ENCODE results near the gene XAGE3.
"Not testable (repeated sequence)": the region's sequence is repeated elsewhere in the genome, so short reads cannot be mapped to it uniquely, and the experiment has no call there.

The XAGE3 gene

GRCh38 chrX:52867610-52868348, at the start of gene XAGE3:
TSS of gene XAGE3 (minus strand) at chrX:52868083. CDS start at chrX:52867133, 950 bp downstream.
- DNase-seq = no peak

- DNase-seq = not testable (repeated sequence)
These were observed 46.8 kb upstream of the XAGE3 start for GRCh38 chrX:52914704-52915103.

- not testable (repeated sequence) for DNase-seq
These were observed 45.8 kb upstream of the XAGE3 start for GRCh38 chrX:52913681-52914080.

- DNase-seq = not testable (repeated sequence)
These were observed 41.6 kb upstream of the XAGE3 start for GRCh38 chrX:52909313-52909969.

GRCh38 chrX:52907900-52908299, 40.0 kb upstream of the XAGE3 start:
- not testable (repeated sequence) for DNase-seq

GRCh38 chrX:52907137-52907536, 39.3 kb upstream of the XAGE3 start:
- DNase-seq = not testable (repeated sequence)

- not testable (repeated sequence) for DNase-seq
These were observed 38.2 kb upstream of the XAGE3 start for GRCh38 chrX:52906072-52906471.

- DNase-seq = not testable (repeated sequence)
These were observed 37.6 kb upstream of the XAGE3 start for GRCh38 chrX:52905531-52905930.

- not testable (repeated sequence) for DNase-seq
These were observed 29.2 kb upstream of the XAGE3 start, which contains the start of gene FAM156B for GRCh38 chrX:52896855-52897709. TSS of gene FAM156B (plus strand) at chrX:52897330. CDS start at chrX:52907226, 9,896 bp downstream.

- DNase-seq = not testable (repeated sequence)
These were observed 28.6 kb upstream of the XAGE3 start for GRCh38 chrX:52896438-52896837.

- not testable (repeated sequence) for DNase-seq
These were observed 20.2 kb upstream of the XAGE3 start for GRCh38 chrX:52888090-52888489.

- not testable (repeated sequence) for DNase-seq
These were observed 19.6 kb upstream of the XAGE3 start for GRCh38 chrX:52887459-52887858.

GRCh38 chrX:52876386-52876785, 8.5 kb upstream of the XAGE3 start:
- not testable (repeated sequence) for DNase-seq

GRCh38 chrX:52875436-52875835, 7.6 kb upstream of the XAGE3 start:
- not testable (repeated sequence) for DNase-seq

GRCh38 chrX:52874661-52875060, 6.8 kb upstream of the XAGE3 start:
- no peak for DNase-seq

GRCh38 chrX:52873825-52874224, 5.9 kb upstream of the XAGE3 start:
- not testable (repeated sequence) for DNase-seq

GRCh38 chrX:52870046-52870445, 2.2 kb upstream of the XAGE3 start:
- DNase-seq = no peak

- DNase-seq = no peak
These were observed 2.4 kb downstream of the XAGE3 start for GRCh38 chrX:52865343-52865998.

- not testable (repeated sequence) for DNase-seq
These were observed 10.8 kb downstream of the XAGE3 start for GRCh38 chrX:52856991-52857525.

- no peak for DNase-seq
These were observed 15.6 kb downstream of the XAGE3 start for GRCh38 chrX:52852110-52852860.

- DNase-seq = not testable (repeated sequence)
These were observed 24.3 kb downstream of the XAGE3 start for GRCh38 chrX:52843619-52844018.

Data from NCI-H524 (cell line).